ENCODE measurements around the gene ECEL1. TPM values are rescaled to one million over a fixed set of nuclear protein-coding genes. Genes with fewer than 3 reads are reported as not detected.
"Not testable (repeated sequence)": the region's sequence is repeated elsewhere in the genome, so short reads cannot be mapped to it uniquely, and the experiment has no call there.

The ECEL1 gene
- total RNA-seq, 1 donor from 2014 or later = 0.50 TPM

DNA sequence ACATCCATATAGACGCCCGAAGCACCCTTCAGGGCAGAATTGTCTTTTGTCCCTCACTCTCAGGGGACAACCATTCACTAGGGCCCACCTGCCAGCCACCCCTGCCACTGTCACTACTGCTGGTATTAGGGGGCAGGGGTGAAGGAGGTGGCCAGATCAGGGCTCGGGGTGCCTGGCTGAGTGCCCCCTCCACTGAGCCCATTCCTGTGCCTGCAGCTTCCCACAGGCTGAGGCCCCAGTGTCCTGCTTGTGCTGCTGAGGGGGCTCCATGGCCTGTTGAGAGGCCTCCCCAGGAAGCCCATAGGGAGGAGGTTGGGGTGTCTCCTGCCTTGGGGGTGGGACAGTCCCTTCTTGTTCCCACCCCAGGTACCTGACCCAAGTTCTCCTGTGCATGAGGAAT lies 36.0 kb downstream of the ECEL1 start:
- H3K27ac Mint-ChIP-seq; H3K27me3 Mint-ChIP-seq (ENCODE audit: low read depth); H3K36me3 Mint-ChIP-seq (ENCODE audit: low read depth); intact Hi-C loops (cut with micrococcal nuclease); H3K4me1 Mint-ChIP-seq (ENCODE audit: low read depth); H3K9me3 Mint-ChIP-seq; DNase-seq (ENCODE audit: low spot score); H3K4me3 Mint-ChIP-seq (ENCODE audit: low read depth): not testable (repeated sequence)

- DNase-seq (ENCODE audit: low spot score) = no peak
- no peak overlapping the region for H3K27ac Mint-ChIP-seq
- H3K9me3 Mint-ChIP-seq = no peaks in the 10 kb centered on the region
- intact Hi-C loops (cut with micrococcal nuclease) = no loop called here
- H3K4me1 Mint-ChIP-seq (ENCODE audit: low read depth) = no peaks in the 10 kb centered on the region
- peaks cover 2% of the 10 kb centered on the region for H3K27me3 Mint-ChIP-seq (ENCODE audit: low read depth)
- H3K36me3 Mint-ChIP-seq (ENCODE audit: low read depth) = no peaks in the 10 kb centered on the region
- no peak overlapping the region for H3K4me3 Mint-ChIP-seq (ENCODE audit: low read depth)
These were observed 37.7 kb downstream of the ECEL1 start for GRCh38 chr2:232449964-232450363.

GRCh38 chr2:232448304-232448690 lies 39.3 kb downstream of the ECEL1 start:
- intact Hi-C loops (cut with micrococcal nuclease) = no loop called here
- Mint-ChIP-seq H3K36me3 (ENCODE audit: low read depth) (no peaks in the 10 kb centered on the region), H3K4me3 (ENCODE audit: low read depth) (no peak overlapping the region), H3K27ac (no peak overlapping the region), H3K9me3 (no peaks in the 10 kb centered on the region), H3K4me1 (ENCODE audit: low read depth) (no peaks in the 10 kb centered on the region), H3K27me3 (ENCODE audit: low read depth) (no peaks in the 10 kb centered on the region)
- DNase-seq (ENCODE audit: low spot score) = no peak

DNA sequence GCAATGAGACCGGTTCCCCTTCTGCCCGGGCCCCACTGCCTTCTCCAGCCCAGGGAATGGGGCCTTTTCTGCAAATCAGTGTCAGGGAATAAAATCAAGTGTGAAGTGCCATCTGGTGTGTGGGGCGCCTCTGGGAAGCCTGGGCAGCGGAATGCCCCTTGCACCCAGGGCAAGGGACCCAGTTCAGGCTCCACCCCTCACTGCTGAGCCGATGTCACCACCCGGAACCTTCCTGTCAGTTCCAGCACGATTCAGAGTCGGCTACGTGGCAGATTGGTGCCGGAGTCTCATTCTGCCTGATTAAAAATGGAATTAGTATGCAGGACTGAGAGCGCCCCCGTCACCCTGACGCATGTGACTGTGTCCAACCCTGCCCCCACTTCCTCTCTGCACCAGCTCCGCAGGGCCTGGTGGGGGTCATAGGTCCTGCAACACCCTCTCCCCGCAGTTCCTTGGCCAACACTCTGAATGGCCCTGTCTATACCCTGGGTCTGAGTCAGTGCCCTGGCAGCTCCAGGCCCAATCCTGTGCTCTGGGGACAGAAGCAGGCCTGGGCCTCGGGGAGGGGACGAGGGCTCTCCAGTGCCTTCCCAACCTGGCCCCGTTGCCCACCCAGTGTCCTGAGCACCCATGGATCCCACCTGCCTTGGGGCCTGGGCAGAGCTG lies 39.9 kb downstream of the ECEL1 start:
- DNase-seq (ENCODE audit: low spot score) = no peak
- intact Hi-C loops (cut with micrococcal nuclease) = no loop called here

GRCh38 chr2:232447091-232447620 lies 40.5 kb downstream of the ECEL1 start:
- no peak for DNase-seq (ENCODE audit: low spot score)
- Mint-ChIP-seq H3K36me3 (ENCODE audit: low read depth) (no peaks in the 10 kb centered on the region), H3K4me3 (ENCODE audit: low read depth) (no peak overlapping the region), H3K9me3 (no peaks in the 10 kb centered on the region), H3K27me3 (ENCODE audit: low read depth) (no peaks in the 10 kb centered on the region), H3K4me1 (ENCODE audit: low read depth) (no peaks in the 10 kb centered on the region), H3K27ac (no peak overlapping the region)
- intact Hi-C loops (cut with micrococcal nuclease) = no loop called here

More for the DNA sequence above, 39.9 kb downstream of the ECEL1 start:
- no peaks in the 10 kb centered on the region for H3K27me3 Mint-ChIP-seq (ENCODE audit: low read depth)
- H3K4me3 Mint-ChIP-seq (ENCODE audit: low read depth) = no peak overlapping the region
- H3K36me3 Mint-ChIP-seq (ENCODE audit: low read depth) = no peaks in the 10 kb centered on the region
- no peak overlapping the region for H3K27ac Mint-ChIP-seq
- H3K9me3 Mint-ChIP-seq = no peaks in the 10 kb centered on the region
- H3K4me1 Mint-ChIP-seq (ENCODE audit: low read depth) = no peaks in the 10 kb centered on the region

DNA sequence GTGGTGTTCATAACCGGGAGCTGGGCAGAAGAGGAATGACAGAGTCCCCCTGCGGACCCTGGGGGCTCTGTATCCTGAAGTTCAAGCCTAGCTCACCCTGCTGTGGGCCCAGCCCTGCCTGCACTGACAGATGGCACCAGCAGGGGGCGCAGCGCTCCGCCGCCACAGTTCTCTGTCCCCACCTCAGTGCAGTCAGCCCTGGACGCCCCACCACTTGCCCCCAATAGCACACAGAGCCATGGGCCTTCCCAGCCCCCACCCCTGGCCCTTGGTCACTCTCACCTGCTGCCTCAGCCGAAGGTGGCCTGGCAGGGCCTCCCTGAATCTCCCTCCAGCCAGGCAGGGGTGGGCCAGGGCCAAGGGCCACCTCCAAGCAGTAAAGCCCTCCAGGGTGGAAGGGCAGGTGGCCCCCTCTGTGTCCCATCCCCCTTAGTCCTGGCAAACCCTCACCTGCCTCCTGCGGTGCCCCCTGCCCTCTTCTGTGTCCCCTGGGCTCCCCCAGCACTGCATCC lies 41.3 kb downstream of the ECEL1 start:
- H3K27ac Mint-ChIP-seq; H3K4me1 Mint-ChIP-seq (ENCODE audit: low read depth); H3K9me3 Mint-ChIP-seq; H3K27me3 Mint-ChIP-seq (ENCODE audit: low read depth); DNase-seq (ENCODE audit: low spot score); H3K36me3 Mint-ChIP-seq (ENCODE audit: low read depth); intact Hi-C loops (cut with micrococcal nuclease); H3K4me3 Mint-ChIP-seq (ENCODE audit: low read depth): not testable (repeated sequence)

- H3K36me3 Mint-ChIP-seq (ENCODE audit: low read depth); H3K9me3 Mint-ChIP-seq; H3K27ac Mint-ChIP-seq; intact Hi-C loops (cut with micrococcal nuclease); H3K27me3 Mint-ChIP-seq (ENCODE audit: low read depth); H3K4me3 Mint-ChIP-seq (ENCODE audit: low read depth); DNase-seq (ENCODE audit: low spot score); H3K4me1 Mint-ChIP-seq (ENCODE audit: low read depth): not testable (repeated sequence)
These were observed 42.3 kb downstream of the ECEL1 start for GRCh38 chr2:232445149-232445885.

DNA sequence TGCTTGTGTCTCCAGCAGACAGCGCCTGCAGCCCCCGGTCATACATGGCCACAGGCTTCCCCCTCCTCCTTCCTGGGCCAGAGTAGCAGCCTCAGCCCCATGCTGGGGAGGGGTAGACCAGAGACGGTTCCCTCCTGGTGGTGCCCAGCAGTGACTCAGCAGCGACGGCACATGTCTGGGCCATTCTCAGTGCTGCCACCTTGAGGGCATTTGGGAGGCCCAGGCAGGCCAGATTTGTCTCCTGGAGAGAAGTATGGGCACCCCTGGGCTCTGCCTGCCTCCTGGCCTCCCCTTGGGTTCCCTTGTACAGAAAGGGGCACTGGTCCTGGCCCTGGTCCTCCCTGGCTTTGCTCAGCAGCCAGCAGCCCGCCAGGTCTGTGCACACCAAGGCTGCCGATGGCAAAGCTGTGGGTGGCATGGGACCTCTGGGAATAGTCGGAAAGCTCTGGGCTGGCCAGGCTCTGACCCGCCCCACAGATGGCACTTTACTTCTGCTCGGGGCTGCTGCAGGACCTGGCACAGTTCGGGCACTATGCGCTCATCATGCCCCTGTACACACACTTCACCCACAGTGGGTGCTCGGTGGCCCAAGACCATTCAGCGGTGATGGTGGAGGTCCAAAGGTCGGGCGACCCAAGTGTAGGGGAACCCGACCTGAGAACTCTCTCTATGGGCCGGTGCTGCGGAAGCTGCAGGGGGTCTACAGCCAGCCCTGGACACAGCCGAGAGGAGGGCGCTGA lies 43.1 kb downstream of the ECEL1 start:
- peak; percentile 55 for DNase-seq (ENCODE audit: low spot score)
- Mint-ChIP-seq H3K9me3 (no peaks in the 10 kb centered on the region), H3K4me3 (ENCODE audit: low read depth) (no peak overlapping the region), H3K36me3 (ENCODE audit: low read depth) (no peaks in the 10 kb centered on the region), H3K4me1 (ENCODE audit: low read depth) (peaks cover 4% of the 10 kb centered on the region), H3K27me3 (ENCODE audit: low read depth) (no peaks in the 10 kb centered on the region), H3K27ac (no peak overlapping the region)
- intact Hi-C loops (cut with micrococcal nuclease) = loop anchor here (5.0 kb wide), 1 partner anchor 78 kb away; the partner anchor contains the start of gene PRSS56

- DNase-seq (ENCODE audit: low spot score); H3K27ac Mint-ChIP-seq; H3K27me3 Mint-ChIP-seq (ENCODE audit: low read depth); H3K4me1 Mint-ChIP-seq (ENCODE audit: low read depth); H3K9me3 Mint-ChIP-seq; H3K4me3 Mint-ChIP-seq (ENCODE audit: low read depth); H3K36me3 Mint-ChIP-seq (ENCODE audit: low read depth): not testable (repeated sequence)
- intact Hi-C loops (cut with micrococcal nuclease) = loop anchor here (5.0 kb wide), 1 partner anchor 78 kb away; the partner anchor contains the start of gene PRSS56
These were observed 43.8 kb downstream of the ECEL1 start for GRCh38 chr2:232443669-232444408.

- not testable (repeated sequence) for H3K4me1 Mint-ChIP-seq (ENCODE audit: low read depth); H3K36me3 Mint-ChIP-seq (ENCODE audit: low read depth); H3K27ac Mint-ChIP-seq; H3K9me3 Mint-ChIP-seq; H3K4me3 Mint-ChIP-seq (ENCODE audit: low read depth); DNase-seq (ENCODE audit: low spot score); H3K27me3 Mint-ChIP-seq (ENCODE audit: low read depth)
- intact Hi-C loops (cut with micrococcal nuclease) = loop anchor here (5.0 kb wide), 1 partner anchor 79 kb away; the partner anchor contains the start of gene PRSS56
These were observed 44.6 kb downstream of the ECEL1 start for GRCh38 chr2:232443047-232443446.

GRCh38 chr2:232442431-232442830 lies 45.2 kb downstream of the ECEL1 start:
- H3K4me1 Mint-ChIP-seq (ENCODE audit: low read depth); H3K36me3 Mint-ChIP-seq (ENCODE audit: low read depth); H3K27me3 Mint-ChIP-seq (ENCODE audit: low read depth); H3K4me3 Mint-ChIP-seq (ENCODE audit: low read depth); DNase-seq (ENCODE audit: low spot score); H3K9me3 Mint-ChIP-seq; H3K27ac Mint-ChIP-seq: not testable (repeated sequence)
- intact Hi-C loops (cut with micrococcal nuclease) = loop anchor here (5.0 kb wide), 1 partner anchor 80 kb away; the partner anchor contains the start of gene PRSS56

DNA sequence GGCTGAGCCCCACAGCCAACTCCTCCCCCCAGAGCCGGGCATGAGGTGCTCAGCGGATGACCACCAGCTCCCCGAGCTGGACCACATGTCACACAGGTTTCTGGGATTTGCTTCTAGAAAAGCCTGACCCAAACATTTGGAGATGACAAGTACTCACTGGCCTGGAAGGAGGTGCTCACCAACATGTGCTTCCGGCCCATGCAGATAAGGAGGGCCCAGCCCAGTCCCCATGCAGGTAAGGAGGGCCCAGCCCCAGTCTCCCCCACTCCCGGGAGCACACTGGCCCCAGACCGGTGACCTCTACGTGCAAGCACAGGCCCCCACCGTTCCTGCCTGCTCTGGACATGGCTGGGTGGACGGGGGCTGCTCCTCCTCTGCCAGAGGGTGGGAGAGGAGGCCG lies 45.7 kb downstream of the ECEL1 start:
- H3K27ac Mint-ChIP-seq; H3K4me1 Mint-ChIP-seq (ENCODE audit: low read depth); DNase-seq (ENCODE audit: low spot score); H3K36me3 Mint-ChIP-seq (ENCODE audit: low read depth); H3K9me3 Mint-ChIP-seq; H3K27me3 Mint-ChIP-seq (ENCODE audit: low read depth); H3K4me3 Mint-ChIP-seq (ENCODE audit: low read depth): not testable (repeated sequence)
- intact Hi-C loops (cut with micrococcal nuclease) = loop anchor here (2.0 to 5.0 kb wide), 2 partner anchors 80 to 535 kb away; partner anchors contain the start of gene PRSS56
